Spleen (tissue), 11 donors: ENCODE results near the gene SORL1. TPM values are rescaled to one million over a fixed set of nuclear protein-coding genes. Genes with fewer than 3 reads are reported as not detected.

Experiments used
- DNase-seq: peaks from one replicate; pipeline ENCODE4 v3.0.0-alpha.2; 2020
- H3K27ac ChIP-seq, 8 donors: fragments of 200-600 bp; sonication (generic) in 7 of 8; 1 replicate in 4 of 8; 2 replicates in 4 of 8; pipeline versions ENCODE4 v1.5.0 to v1.8.0; 2016 to 2021; ENCODE audit warnings: inconsistent platforms in 4 of 8, mild to moderate bottlenecking in 4 of 8, moderate library complexity in 1 of 8
- H3K27me3 ChIP-seq, 7 donors: fragments of 200-600 bp; sonication (generic) in 6 of 7; replicated peaks in 1 of 7; 1 replicate in 4 of 7; 2 replicates in 3 of 7; pipeline versions ENCODE4 v1.5.0 to v1.8.0; 2016 to 2021; ENCODE audit warnings: inconsistent platforms in 3 of 7, mild to moderate bottlenecking in 1 of 7
- H3K36me3 ChIP-seq, 6 donors: fragments of 200-600 bp; sonication (generic) in 5 of 6; 1 replicate in 4 of 6; 2 replicates in 2 of 6; pipeline versions ENCODE4 v1.5.0 to v1.8.0; 2016 to 2021; ENCODE audit warnings: inconsistent platforms in 2 of 6
- H3K4me1 ChIP-seq, 6 donors: fragments of 200-600 bp; sonication (generic) in 5 of 6; 1 replicate in 3 of 6; 2 replicates in 3 of 6; pipeline versions ENCODE4 v1.5.0 to v1.8.0; 2016 to 2021; ENCODE audit warnings: inconsistent platforms in 3 of 6
- H3K4me3 ChIP-seq, 8 donors: fragments of 200-600 bp; sonication (generic) in 7 of 8; 1 replicate in 4 of 8; 2 replicates in 4 of 8; pipeline versions ENCODE4 v1.5.0 to v1.8.0; 2016 to 2021; ENCODE audit warnings: inconsistent platforms in 4 of 8, mild to moderate bottlenecking in 4 of 8, moderate library complexity in 2 of 8
- H3K9me3 ChIP-seq, 8 donors: fragments of 200-600 bp; sonication (generic) in 7 of 8; 1 replicate in 4 of 8; 2 replicates in 4 of 8; pipeline versions ENCODE4 v1.5.0 to v1.8.0; 2016 to 2021; ENCODE audit warnings: inconsistent platforms in 4 of 8
- CTCF ChIP-seq, 11 experiments: fragments of 200-600 bp in 7 of 11; fragments of 450-650 bp in 4 of 11; sonication (generic) in 4 of 11; IDR thresholded peaks in 8 of 11; conservative IDR thresholded peaks in 3 of 11; 1 replicate in 7 of 11; 2 replicates in 4 of 11; pipeline versions ENCODE4 v1.4.0 to v1.8.0; 2016 to 2021; ENCODE audit warnings: antibody characterized with exemption in 11 of 11, inconsistent platforms in 4 of 11, mild to moderate bottlenecking in 1 of 11
- POLR2A ChIP-seq, 3 donors: fragments of 450-650 bp; IDR thresholded peaks; one replicate each; pipeline ENCODE4 v1.5.1; 2017; ENCODE audit warnings: antibody characterized with exemption in 3 of 3, mild to moderate bottlenecking in 1 of 3
- POLR2AphosphoS5 ChIP-seq, 3 donors: sonication (generic); formaldehyde crosslinking; IDR thresholded peaks; one replicate each; pipeline ENCODE4 v1.5.1; 2017; ENCODE audit warnings: antibody characterized with exemption in 3 of 3
- WGBS, 5 donors: extraction: QIAGEN DNeasy Blood & Tissue Kit in 3 of 5; methylation state at CpG; one replicate each; pipeline versions ENCODE4 v1.1.5 to v1.1.7; 2013 to 2018; 5-methylcytosine and 5-hydroxymethylcytosine counted together
- intact Hi-C: fragments of 100-400 bp; cut with DNase I; formaldehyde crosslinking; loops from one replicate; pipeline ENCODE4 v1.15.0; 2023; ENCODE audit warnings: low total_unique reads
- polyA plus RNA-seq, 3 donors: library from polyadenylated mRNA; stranded (reverse); fragments of 200-250 nt; gene quantifications; one replicate each; pipeline ENCODE4 v1.2.1, GENCODE V29; 2013
- total RNA-seq, 7 donors: library from RNA; depleted of rRNA in 3 of 7; stranded (reverse); fragments of >200 nt in 3 of 7; fragmentation: NEBNext Ultra II Directional in 4 of 7; extraction: Animal tissue kit (Norgen Biotek cat#: 25700) in 4 of 7; gene quantifications; one replicate each; pipeline versions ENCODE4 v1.1.0 to v1.2.1, GENCODE V29; 2016 to 2021
- donor health status: healthy with polysubstance abuse.
- donor health status: DM: no; HTN: no; CAD: no; lungs with moderate emphysema.
- donor health status: DM: no; HTN: no; CAD: no.
- donor health status: Bipolar disorder and iron deficiency.
- donor health status: healthy.
- donor health status: DM: no; HTN: no; CAD: no.
- donor health status: DM: yes; HTN: yes; CAD: no.

SORL1 gene
- total and polyA plus RNA-seq, 10 donors = 3.8 to 328 (median 148) TPM

GRCh38 chr11:121613724-121614123 is 161.6 kb downstream of the SORL1 start:
- H3K4me3 ChIP-seq = no peak overlapping the region
- TF ChIP-seq POLR2AphosphoS5 (IDR thresholded peaks at IDR 0.05) (no peak), CTCF (IDR thresholded peaks at IDR 0.05 in 8 of 11, conservative IDR thresholded peaks at IDR 0.05 in 3 of 11) (no peak), POLR2A (IDR thresholded peaks at IDR 0.05) (no peak)
- H3K27me3 ChIP-seq = no peaks in the 10 kb centered on the region
- H3K4me1 ChIP-seq = no peaks in the 10 kb centered on the region
- H3K9me3 ChIP-seq = no peaks in the 10 kb centered on the region
- H3K36me3 ChIP-seq = peaks cover 6 to 100% (median 64%) of the 10 kb centered on the region in 6 donors
- no peak overlapping the region for H3K27ac ChIP-seq
- 83 to 96% (median 88%) methylated on average over 4 of the region's 4 CpGs for WGBS, 5 donors
- intact Hi-C loops = no loop called here
- DNase-seq = no peak

GRCh38 chr11:121614636-121615240 is 162.6 kb downstream of the SORL1 start:
- intact Hi-C loops = no loop called here
- 74 to 81% (median 79%) methylated on average over 12 of the region's 12 CpGs for WGBS, 5 donors
- H3K4me3 ChIP-seq = no peak overlapping the region

GRCh38 chr11:121615501-121615900 is 163.4 kb downstream of the SORL1 start:
- Histone ChIP-seq H3K27ac (no peak overlapping the region), H3K4me3 (no peak overlapping the region), H3K4me1 (no peaks in the 10 kb centered on the region), H3K36me3 (peaks cover 6 to 100% (median 66%) of the 10 kb centered on the region in 6 donors), H3K9me3 (no peaks in the 10 kb centered on the region), H3K27me3 (no peaks in the 10 kb centered on the region)
- DNase-seq = no peak
- WGBS, 5 donors = 80 to 92% (median 91%) methylated on average over 3 of the region's 3 CpGs
- intact Hi-C loops = no loop called here
- TF ChIP-seq POLR2AphosphoS5 (IDR thresholded peaks at IDR 0.05) (no peak), CTCF (IDR thresholded peaks at IDR 0.05 in 8 of 11, conservative IDR thresholded peaks at IDR 0.05 in 3 of 11) (no peak), POLR2A (IDR thresholded peaks at IDR 0.05) (no peak)

More at GRCh38 chr11:121614636-121615240, 162.6 kb downstream of the SORL1 start:
- DNase-seq = no peak
- Histone ChIP-seq H3K27me3 (no peaks in the 10 kb centered on the region), H3K9me3 (no peaks in the 10 kb centered on the region), H3K27ac (no peak overlapping the region), H3K4me1 (no peaks in the 10 kb centered on the region), H3K36me3 (peaks cover 6 to 100% (median 64%) of the 10 kb centered on the region in 6 donors)
- TF ChIP-seq POLR2AphosphoS5 (IDR thresholded peaks at IDR 0.05) = no peak
- TF ChIP-seq CTCF (IDR thresholded peaks at IDR 0.05 in 8 of 11, conservative IDR thresholded peaks at IDR 0.05 in 3 of 11) = no peak
- TF ChIP-seq POLR2A (IDR thresholded peaks at IDR 0.05) = no peak

- DNase-seq = no peak
- intact Hi-C loops = no loop called here
- H3K27me3 ChIP-seq = no peaks in the 10 kb centered on the region
- no peak overlapping the region for H3K27ac ChIP-seq
- no peak for TF ChIP-seq CTCF (IDR thresholded peaks at IDR 0.05 in 8 of 11, conservative IDR thresholded peaks at IDR 0.05 in 3 of 11)
- no peak for TF ChIP-seq POLR2AphosphoS5 (IDR thresholded peaks at IDR 0.05)
- no peak for TF ChIP-seq POLR2A (IDR thresholded peaks at IDR 0.05)
- WGBS, 5 donors = 94 to 98% (median 96%) methylated on average over 8 of the region's 8 CpGs
- no peaks in the 10 kb centered on the region for H3K4me1 ChIP-seq
- H3K9me3 ChIP-seq = no peaks in the 10 kb centered on the region
- H3K36me3 ChIP-seq = peaks cover 6 to 100% (median 65%) of the 10 kb centered on the region in 6 donors
- no peak overlapping the region for H3K4me3 ChIP-seq
These were observed 166.4 kb downstream of the SORL1 start for GRCh38 chr11:121618516-121618915.
